Esophagus squamous epithelium (tissue), 5 donors: Measurements from ENCODE around the gene BMPR1B. TPM values are rescaled to one million over a fixed set of nuclear protein-coding genes. Genes with fewer than 3 reads are reported as not detected.

Source experiments
- DNase-seq: peaks from one replicate; lab custom pipeline; 2025; lab: John Stamatoyannopoulos, UW
- H3K27ac ChIP-seq, 4 donors: fragments of 200-600 bp; sonication (generic); one replicate each; pipeline ENCODE4 v1.5.1; 2016 to 2019; ENCODE audit warnings: mild to moderate bottlenecking in 1 of 4
- H3K27me3 ChIP-seq, 4 donors: fragments of 200-600 bp; sonication (generic); 1 replicate in 3 of 4; 2 replicates in 1 of 4; pipeline versions ENCODE4 v1.5.1 to v1.6.0; 2017 to 2021; ENCODE audit warnings: antibody characterized with exemption in 1 of 4
- H3K36me3 ChIP-seq, 3 donors: fragments of 200-600 bp; sonication (generic); one replicate each; pipeline ENCODE4 v1.5.1; 2016 to 2019
- H3K4me1 ChIP-seq, 3 donors: fragments of 200-600 bp; sonication (generic); one replicate each; pipeline ENCODE4 v1.5.1; 2017 to 2019
- H3K4me3 ChIP-seq, 4 donors: fragments of 200-600 bp; sonication (generic); 1 replicate in 3 of 4; 2 replicates in 1 of 4; pipeline ENCODE4 v1.5.1; 2016 to 2019; ENCODE audit warnings: mild to moderate bottlenecking in 2 of 4, moderate library complexity in 1 of 4
- H3K9me3 ChIP-seq, 3 donors: fragments of 200-600 bp; sonication (generic); one replicate each; pipeline ENCODE4 v1.5.1; 2016 to 2019
- CTCF ChIP-seq, 6 experiments: fragments of 450-650 bp in 4 of 6; fragments of 200-600 bp in 2 of 6; sonication (generic) in 2 of 6; IDR thresholded peaks; one replicate each; pipeline ENCODE4 v1.5.1; 2016 to 2019; ENCODE audit warnings: antibody characterized with exemption in 6 of 6, mild to moderate bottlenecking in 4 of 6, moderate library complexity in 4 of 6
- POLR2A ChIP-seq, 4 donors: fragments of 450-650 bp; IDR thresholded peaks; one replicate each; pipeline ENCODE4 v1.6.1; 2017; ENCODE audit warnings: antibody characterized with exemption in 4 of 4, mild to moderate bottlenecking in 4 of 4, moderate library complexity in 3 of 4
- WGBS, 2 donors: methylation state at CpG; one replicate each; pipeline ENCODE4 v1.1.5; 2018; 5-methylcytosine and 5-hydroxymethylcytosine counted together
- intact Hi-C: fragments of 100-400 bp; cut with DNase I; formaldehyde crosslinking; loops from one replicate; pipeline ENCODE4 v1.15.0; 2022
- total RNA-seq, 4 donors: library from RNA; depleted of rRNA; stranded (reverse); fragments of >200 nt; gene quantifications; one replicate each; pipeline ENCODE4 v1.1.0, GENCODE V29; 2016
- donor health status: DM: yes; HTN: yes; CAD: no.

Gene BMPR1B
- total RNA-seq, 4 donors from 2014 or later = 0.09 to 0.66 (median 0.38) TPM; not detected in 1

- DNase-seq = no peak
- H3K4me3 ChIP-seq = no peak overlapping the region
- H3K36me3 ChIP-seq = no peaks in the 10 kb centered on the region
- H3K4me1 ChIP-seq = no peaks in the 10 kb centered on the region
- H3K27ac ChIP-seq = no peak overlapping the region
- H3K27me3 ChIP-seq = no peaks in the 10 kb centered on the region
- WGBS, 2 donors = 71 to 93% methylated on average over 1 of the region's 1 CpG
- no peak for TF ChIP-seq POLR2A (IDR thresholded peaks at IDR 0.05)
- no peak for TF ChIP-seq CTCF (IDR thresholded peaks at IDR 0.05)
- intact Hi-C loops = no loop called here
- H3K9me3 ChIP-seq = no peaks in the 10 kb centered on the region
Observed at GRCh38 chr4:95073646-95074045, 315.9 kb downstream of the BMPR1B start.

- no peak for TF ChIP-seq CTCF (IDR thresholded peaks at IDR 0.05)
- no peak for TF ChIP-seq POLR2A (IDR thresholded peaks at IDR 0.05)
- WGBS, 2 donors = 45 to 53% methylated on average over 1 of the region's 1 CpG
- H3K4me3 ChIP-seq = no peak overlapping the region
- H3K27me3 ChIP-seq = no peaks in the 10 kb centered on the region
- intact Hi-C loops = no loop called here
- no peaks in the 10 kb centered on the region for H3K9me3 ChIP-seq
- no peaks in the 10 kb centered on the region for H3K4me1 ChIP-seq
- no peaks in the 10 kb centered on the region for H3K36me3 ChIP-seq
- DNase-seq = no peak
- no peak overlapping the region for H3K27ac ChIP-seq
Observed at GRCh38 chr4:95077864-95078263, 320.1 kb downstream of the BMPR1B start.

- intact Hi-C loops = no loop called here
- no peak overlapping the region for H3K4me3 ChIP-seq
- no peaks in the 10 kb centered on the region for H3K36me3 ChIP-seq
- H3K27me3 ChIP-seq = no peaks in the 10 kb centered on the region
- H3K27ac ChIP-seq = no peak overlapping the region
- DNase-seq = no peak
- H3K9me3 ChIP-seq = no peaks in the 10 kb centered on the region
- H3K4me1 ChIP-seq = peaks cover 0 to 8% (median 0%) of the 10 kb centered on the region in 3 donors
- 51 to 61% methylated on average over 3 of the region's 3 CpGs for WGBS, 2 donors
- TF ChIP-seq POLR2A (IDR thresholded peaks at IDR 0.05) (no peak), CTCF (IDR thresholded peaks at IDR 0.05) (no peak)
Observed at GRCh38 chr4:95080969-95081368, 323.2 kb downstream of the BMPR1B start.

- Histone ChIP-seq H3K4me1 (peaks cover 0 to 8% (median 0%) of the 10 kb centered on the region in 3 donors), H3K27ac (no peak overlapping the region), H3K9me3 (no peaks in the 10 kb centered on the region), H3K4me3 (no peak overlapping the region), H3K27me3 (no peaks in the 10 kb centered on the region), H3K36me3 (no peaks in the 10 kb centered on the region)
- TF ChIP-seq POLR2A (IDR thresholded peaks at IDR 0.05) (no peak), CTCF (IDR thresholded peaks at IDR 0.05) (no peak)
- 51 to 61% methylated on average over 3 of the region's 3 CpGs for WGBS, 2 donors
- intact Hi-C loops = no loop called here
- DNase-seq = no peak
Observed at GRCh38 chr4:95084584-95084983, 326.8 kb downstream of the BMPR1B start.

GRCh38 chr4:95085124-95085833, 327.5 kb downstream of the BMPR1B start:
- 62 to 80% methylated on average over 7 of the region's 7 CpGs for WGBS, 2 donors
- Histone ChIP-seq H3K4me3 (no peak overlapping the region), H3K4me1 (peaks cover 0 to 8% (median 0%) of the 10 kb centered on the region in 3 donors), H3K36me3 (no peaks in the 10 kb centered on the region), H3K27ac (no peak overlapping the region), H3K9me3 (no peaks in the 10 kb centered on the region), H3K27me3 (no peaks in the 10 kb centered on the region)
- no peak for TF ChIP-seq CTCF (IDR thresholded peaks at IDR 0.05)
- TF ChIP-seq POLR2A (IDR thresholded peaks at IDR 0.05) = no peak
- intact Hi-C loops = no loop called here
- DNase-seq = no peak
